Body of pancreas (tissue), 4 donors: ENCODE results near the gene KCTD15.

ENCODE experiments used
- CTCF ChIP-seq, 7 experiments: fragments of 450-650 bp in 4 of 7; fragments of 200-600 bp in 3 of 7; sonication (generic) in 3 of 7; IDR thresholded peaks; one replicate each; pipeline ENCODE4 v1.5.1; 2016 to 2019; ENCODE audit warnings: antibody characterized with exemption in 7 of 7
- POLR2A ChIP-seq, 3 donors: fragments of 450-650 bp; IDR thresholded peaks; one replicate each; pipeline ENCODE4 v1.6.1; 2016; ENCODE audit warnings: antibody characterized with exemption in 3 of 3, mild to moderate bottlenecking in 2 of 3

GRCh38 chr19:33861950-33862349, 65.3 kb downstream of the KCTD15 start:
- TF ChIP-seq CTCF (IDR thresholded peaks at IDR 0.05): no peak
- no peak for TF ChIP-seq POLR2A (IDR thresholded peaks at IDR 0.05)
